HG02970 (cell line): Measurements from ENCODE around the gene MRPL16.

Source experiments
- ATAC-seq: cut with Tn5 transposase; IDR thresholded peaks from one replicate; pipeline ENCODE4 v1.9.1; 2021; ENCODE audit warnings: mild to moderate bottlenecking, moderate library complexity, moderate number of reproducible peaks; ENCODE audit not compliant: unreplicated experiment, low FRiP score

Gene MRPL16

GRCh38 chr11:59776210-59777066, 34.1 kb downstream of the MRPL16 start:
- no peak for ATAC-seq

GRCh38 chr11:59773083-59773440, 37.5 kb downstream of the MRPL16 start:
- no peak for ATAC-seq

GRCh38 chr11:59771605-59772004, 39.0 kb downstream of the MRPL16 start:
- ATAC-seq, result no peak

GRCh38 chr11:59770869-59771268, 39.7 kb downstream of the MRPL16 start:
- no peak for ATAC-seq

DNA sequence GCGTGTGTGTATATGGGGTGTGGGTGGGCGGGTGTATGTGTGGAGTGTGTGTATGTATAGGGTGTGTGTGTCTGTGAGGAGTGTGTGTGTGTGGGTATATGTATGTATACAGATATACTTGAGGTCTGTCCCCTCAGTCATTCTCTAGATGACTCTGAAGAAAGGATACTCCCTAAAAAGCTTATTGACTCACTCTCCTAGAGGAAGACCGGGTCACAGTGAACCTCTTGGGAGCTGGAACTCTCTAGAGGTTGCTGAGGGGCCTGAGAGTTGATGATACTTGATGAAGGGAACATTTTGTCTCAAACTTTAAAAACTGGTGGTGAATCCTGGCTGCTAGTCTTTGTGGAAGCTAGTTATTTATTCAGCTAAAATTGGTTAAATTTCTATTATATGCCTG, 40.3 kb downstream of the MRPL16 start:
- no peak for ATAC-seq

- ATAC-seq, result no peak
Measured at GRCh38 chr11:59769828-59770227, 40.8 kb downstream of the MRPL16 start.

GRCh38 chr11:59769111-59769510, 41.5 kb downstream of the MRPL16 start:
- ATAC-seq, result no peak

GRCh38 chr11:59767225-59767611, 43.4 kb downstream of the MRPL16 start:
- no peak for ATAC-seq

GRCh38 chr11:59766542-59767224, 43.9 kb downstream of the MRPL16 start:
- no peak for ATAC-seq

GRCh38 chr11:59765068-59765735, 45.4 kb downstream of the MRPL16 start:
- ATAC-seq, result no peak

- ATAC-seq, result no peak
Measured at GRCh38 chr11:59761993-59762392, 48.6 kb downstream of the MRPL16 start.

DNA sequence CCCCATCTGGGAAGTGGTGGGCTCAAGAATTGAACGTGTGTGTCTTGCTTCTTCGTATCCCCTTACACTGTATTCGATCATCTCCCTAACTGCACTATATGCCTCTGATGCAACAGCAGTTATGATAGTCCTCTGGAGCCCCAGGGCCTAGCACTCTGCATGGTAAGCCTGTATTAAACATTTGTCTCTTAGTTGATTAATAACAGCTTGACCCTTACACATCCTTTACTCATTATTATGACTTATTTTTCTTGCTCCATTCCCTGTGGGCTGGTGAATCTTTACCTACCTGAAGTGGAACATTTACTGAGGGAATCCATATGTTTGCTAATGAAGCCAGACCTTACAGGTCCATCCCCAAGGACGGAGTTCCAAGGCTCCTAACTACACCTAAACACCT, 49.8 kb downstream of the MRPL16 start:
- ATAC-seq, result no peak

DNA sequence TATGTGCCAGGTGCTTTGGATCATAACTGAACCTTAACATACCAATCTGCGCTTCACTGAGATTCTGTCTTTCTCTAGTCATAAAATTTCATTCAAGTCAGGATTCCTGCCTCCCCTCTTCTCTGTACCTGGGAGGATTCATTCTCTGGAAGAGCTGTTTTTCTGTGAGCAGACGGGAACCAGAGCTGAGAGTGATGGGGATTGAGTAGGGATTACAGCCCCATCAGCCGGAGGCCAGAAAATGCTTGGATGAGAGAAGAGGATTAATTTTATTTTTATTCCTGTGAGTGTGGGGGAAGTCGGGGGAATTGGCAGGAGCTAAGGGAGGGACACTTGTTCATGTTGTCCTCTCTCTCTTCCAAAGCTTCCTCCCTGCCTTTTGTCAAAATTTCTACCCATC, 50.7 kb downstream of the MRPL16 start:
- ATAC-seq, result no peak

DNA sequence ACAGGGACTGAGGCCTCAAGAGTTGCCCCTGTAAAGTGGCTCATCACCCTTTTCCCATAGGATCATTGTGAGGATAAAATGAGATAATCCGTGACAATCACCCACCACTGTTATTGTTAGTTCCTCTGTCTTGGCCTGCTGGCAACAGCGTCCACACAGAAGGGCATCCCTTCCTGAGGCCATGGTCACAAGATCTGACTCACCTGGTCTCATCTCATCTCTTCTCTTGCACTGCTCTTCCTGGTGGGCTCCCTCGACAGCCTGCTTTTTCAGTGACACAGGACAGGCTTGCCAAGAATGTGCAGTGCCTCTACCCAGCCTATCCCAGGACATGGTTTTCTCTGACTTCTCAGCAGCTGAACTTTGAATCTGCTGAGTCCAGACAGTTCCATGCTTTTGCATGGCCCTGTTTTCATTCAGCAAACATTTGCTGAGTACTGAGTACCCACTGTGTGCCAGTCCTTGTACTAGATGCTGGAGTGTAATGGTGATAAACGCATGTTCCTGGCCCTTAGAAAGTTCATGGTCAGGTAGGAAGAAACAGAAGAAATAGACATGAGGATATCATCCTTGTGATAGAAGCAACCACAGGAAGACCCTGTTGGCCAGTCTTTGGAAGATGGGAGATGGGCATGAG, 52.1 kb downstream of the MRPL16 start:
- ATAC-seq, result no peak

- no peak for ATAC-seq
Measured at GRCh38 chr11:59756845-59757244, 53.7 kb downstream of the MRPL16 start.

GRCh38 chr11:59756558-59756840, 54.1 kb downstream of the MRPL16 start:
- no peak for ATAC-seq
